Neural progenitor cell (in vitro differentiated cells): ENCODE measurements around the gene MOBP.

Source experiments
- CTCF ChIP-seq: fragments of 200-600 bp; sonication (generic); IDR thresholded peaks from 2 replicates; pipeline ENCODE4 v1.5.1; 2017; ENCODE audit warnings: antibody characterized with exemption, mild to moderate bottlenecking
- EZH2 ChIP-seq: fragments of 200-600 bp; sonication (generic); IDR thresholded peaks from 2 replicates; pipeline ENCODE4 v1.6.1; 2017; ENCODE audit warnings: antibody characterized with exemption, mild to moderate bottlenecking, moderate library complexity
- EZH2phosphoT487 ChIP-seq: fragments of 200-600 bp; sonication (generic); IDR thresholded peaks from 2 replicates; pipeline ENCODE4 v1.6.1; 2017; ENCODE audit warnings: antibody characterized with exemption

GRCh38 chr3:39485547-39485946, 18.1 kb downstream of the MOBP start:
- TF ChIP-seq CTCF: no peak
- TF ChIP-seq EZH2phosphoT487: no peak
- TF ChIP-seq EZH2: no peak
